Cardiac fibroblast (primary cell): ENCODE data around the gene HCN1.

ENCODE experiments used
- DNase-seq, 2 donors: peaks; one replicate each; pipeline versions ENCODE4 v3.0.0 to v3.0.0-alpha.2; 2010; ENCODE audit warnings: low read depth in 2 of 2
- H3K4me3 ChIP-seq, 2 donors: replicated peaks in 1 of 2; 1 replicate in 1 of 2; 2 replicates in 1 of 2; pipeline ENCODE4 v1.5.1; 2011; ENCODE audit warnings: low read depth in 2 of 2, low read length in 2 of 2, mild to moderate bottlenecking in 2 of 2, moderate library complexity in 1 of 2
- CTCF ChIP-seq: IDR thresholded peaks from one replicate; pipeline ENCODE4 v1.5.1; 2011; ENCODE audit warnings: low read depth, mild to moderate bottlenecking, low read length, inconsistent platforms

HCN1 gene

GRCh38 chr5:45696206-45696836 is at the start of gene HCN1:
Gene HCN1 (minus strand): TSS chr5:45696380.
- DNase-seq, result peak; percentile 68 to 69
- TF ChIP-seq CTCF, result peak; percentile 79
- H3K4me3 ChIP-seq, result peak within 1 kb of the TSS in 1 of 2 donors; percentile 16

GRCh38 chr5:45741110-45741509 is 44.9 kb upstream of the HCN1 start:
- TF ChIP-seq CTCF, result no peak
- DNase-seq, result no peak

GRCh38 chr5:45737153-45737552 is 41.0 kb upstream of the HCN1 start:
- TF ChIP-seq CTCF, result no peak
- DNase-seq, result no peak
- no peak overlapping the region for H3K4me3 ChIP-seq

More at GRCh38 chr5:45741110-45741509, 44.9 kb upstream of the HCN1 start:
- H3K4me3 ChIP-seq, result no peak overlapping the region

- no peak for DNase-seq
- H3K4me3 ChIP-seq, result no peak overlapping the region
- TF ChIP-seq CTCF, result no peak
Measured at GRCh38 chr5:45725537-45725936, 29.4 kb upstream of the HCN1 start.

GRCh38 chr5:45697201-45697600 is 1.0 kb upstream of the HCN1 start:
- no peak for DNase-seq
- TF ChIP-seq CTCF, result no peak
- H3K4me3 ChIP-seq, result no peak overlapping the region

GRCh38 chr5:45695804-45696156 is 400 bp downstream of the HCN1 start:
- no peak for TF ChIP-seq CTCF
- H3K4me3 ChIP-seq, result peak overlapping the region in 1 of 2 donors; percentile 16
- no peak for DNase-seq
